Activated T-helper 1 cell treated with anti-CD3 and anti-CD28 coated beads, Interleukin-12 subunit alpha, Interleukin-12 subunit beta, Interleukin-2, Interleukin-4 antibody, amounts not matched to agents 30 ng/mL and 10 ng/mL and 1 ng/mL, durations not matched to agents 14 hours and 24 hours and 36 hours (primary cell): ENCODE measurements around the gene C4BPA. TPM values are rescaled to one million over a fixed set of nuclear protein-coding genes. Genes with fewer than 3 reads are reported as not detected.

Experiments used
- DNase-seq: peaks from one replicate; pipeline ENCODE4 v3.0.0; 2021; ENCODE audit warnings: low spot score
- H3K27ac Mint-ChIP-seq: one replicate; pipeline ENCODE4 v1.8.0; 2021; ENCODE audit warnings: mild to moderate bottlenecking, mixed read lengths
- H3K27me3 Mint-ChIP-seq: one replicate; pipeline ENCODE4 v1.8.0; 2022; ENCODE audit warnings: mild to moderate bottlenecking, moderate library complexity, mixed read lengths; ENCODE audit not compliant: insufficient read depth
- H3K36me3 Mint-ChIP-seq: one replicate; pipeline ENCODE4 v1.8.0; 2021; ENCODE audit warnings: low read depth, mixed read lengths
- H3K4me1 Mint-ChIP-seq: one replicate; pipeline ENCODE4 v1.8.0; 2021; ENCODE audit warnings: low read depth, mixed read lengths
- H3K4me3 Mint-ChIP-seq: one replicate; pipeline ENCODE4 v1.8.0; 2021; ENCODE audit warnings: mild to moderate bottlenecking, moderate library complexity, mixed read lengths
- H3K9me3 Mint-ChIP-seq: one replicate; pipeline ENCODE4 v1.8.0; 2021; ENCODE audit warnings: mixed read lengths
- intact Hi-C: fragments of 100-400 bp; cut with micrococcal nuclease; formaldehyde crosslinking; loops from one replicate; pipeline ENCODE4 v1.15.1; 2024
- total RNA-seq: library from RNA; stranded (reverse); gene quantifications from 2 replicates; pipeline ENCODE4 v1.2.3, GENCODE V29; 2022

Gene C4BPA
- total RNA-seq: not detected in 2 replicates

DNA sequence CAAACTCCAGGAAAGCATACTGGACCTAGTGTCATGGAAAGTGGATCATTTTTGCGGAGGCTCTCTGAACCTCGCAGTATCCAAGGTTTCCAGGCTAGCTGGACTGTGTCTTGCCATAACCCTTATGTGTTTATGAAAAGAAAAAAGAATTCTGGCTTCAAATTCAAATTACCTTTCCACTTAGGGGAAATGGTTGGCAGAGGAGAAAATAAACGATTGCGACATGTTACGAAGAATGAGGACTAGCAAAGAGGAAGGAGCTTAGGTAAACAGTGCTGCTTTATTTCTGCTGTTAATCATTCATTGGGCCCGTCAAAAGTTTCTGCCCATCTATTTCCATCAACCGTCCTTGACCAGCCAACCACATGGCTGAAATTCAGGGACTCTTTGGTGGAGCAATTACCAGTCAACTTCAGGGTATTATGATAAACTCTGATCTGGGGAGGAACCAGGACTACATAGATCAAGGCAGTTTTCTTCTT, at the start of gene C4BPA:
Gene C4BPA (plus strand): TSS at position 342 of the 482 bp plus-strand sequence. CDS start 8,793 bp downstream, outside the sequence.
- no peak within 1 kb of the TSS for H3K4me3 Mint-ChIP-seq
- no peak for DNase-seq
- H3K27me3 Mint-ChIP-seq: peaks cover 2% of the 10 kb centered on the region
- intact Hi-C loops: no loop called here
- H3K27ac Mint-ChIP-seq: no peak within 1 kb of the TSS
- no peaks in the 10 kb centered on the region for H3K4me1 Mint-ChIP-seq
- H3K36me3 Mint-ChIP-seq: peaks cover 14% of the 10 kb centered on the region
- peaks cover 5% of the 10 kb centered on the region for H3K9me3 Mint-ChIP-seq

DNA sequence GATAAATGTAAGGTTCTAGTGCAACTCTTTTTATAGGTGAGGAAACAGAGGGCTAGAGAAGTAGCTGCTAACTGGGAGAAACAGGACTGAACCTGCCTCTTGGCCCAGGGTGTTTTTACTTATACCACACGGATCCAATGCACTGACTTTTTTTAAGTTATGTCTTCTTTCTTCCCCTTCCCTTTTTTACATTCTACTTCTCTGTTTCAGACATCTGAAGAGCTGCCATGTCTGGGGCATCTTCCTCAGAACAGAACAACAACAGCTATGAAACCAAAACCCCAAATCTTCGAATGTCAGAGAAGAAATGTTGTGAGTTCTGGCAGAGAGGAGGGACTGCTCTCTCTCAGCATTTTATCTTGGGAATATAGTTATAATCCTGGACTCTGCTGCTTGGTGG, 49.5 kb upstream of the C4BPA start:
- H3K36me3 Mint-ChIP-seq: peaks cover 8% of the 10 kb centered on the region
- DNase-seq: no peak
- H3K9me3 Mint-ChIP-seq: no peaks in the 10 kb centered on the region
- peak overlapping the region; percentile 100 for H3K4me3 Mint-ChIP-seq
- no peak overlapping the region for H3K27ac Mint-ChIP-seq
- H3K4me1 Mint-ChIP-seq: peaks cover 45% of the 10 kb centered on the region
- intact Hi-C loops: loop anchor here (5.0 to 10.0 kb wide), 4 partner anchors 283 to 698 kb away; partner anchors contain the start of genes CD46 and DYRK3
- H3K27me3 Mint-ChIP-seq: peaks cover 5% of the 10 kb centered on the region

DNA sequence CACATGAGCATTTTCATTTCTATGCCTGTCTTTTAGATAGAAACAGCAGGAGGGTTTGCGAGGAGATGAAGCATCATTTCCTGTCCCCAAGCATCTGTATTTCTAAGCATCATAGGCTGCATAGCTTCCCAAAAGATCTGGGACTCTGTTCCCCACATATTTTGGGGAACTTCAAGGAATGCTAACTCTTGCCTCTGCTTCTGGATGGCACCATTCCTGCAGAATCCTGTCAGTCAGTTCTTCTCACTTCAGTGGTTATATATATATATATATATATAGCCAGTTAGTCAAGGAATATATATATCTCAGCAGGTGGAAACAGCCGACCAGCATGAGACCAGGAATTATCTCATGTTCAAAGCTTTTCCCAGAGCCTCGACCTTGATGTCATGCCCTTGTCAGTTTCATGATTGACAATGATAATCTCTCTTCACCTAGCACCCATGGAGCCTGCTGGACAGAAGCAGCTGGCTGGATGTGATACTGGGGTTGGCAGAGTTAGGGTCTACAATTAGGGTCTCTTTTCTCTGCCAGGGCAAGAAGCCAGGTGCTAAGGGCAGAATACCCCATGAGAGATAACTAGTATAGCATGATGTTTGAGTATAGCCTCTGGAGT, 48.5 kb upstream of the C4BPA start:
- no peak for DNase-seq
- Mint-ChIP-seq H3K4me1 (peaks cover 38% of the 10 kb centered on the region), H3K36me3 (peaks cover 2% of the 10 kb centered on the region), H3K27ac (no peak overlapping the region), H3K4me3 (peak overlapping the region; percentile 35), H3K9me3 (no peaks in the 10 kb centered on the region), H3K27me3 (peaks cover 5% of the 10 kb centered on the region)
- intact Hi-C loops: loop anchor here (10.0 kb wide), 2 partner anchors 321 to 421 kb away; partner anchors contain the start of gene DYRK3

DNA sequence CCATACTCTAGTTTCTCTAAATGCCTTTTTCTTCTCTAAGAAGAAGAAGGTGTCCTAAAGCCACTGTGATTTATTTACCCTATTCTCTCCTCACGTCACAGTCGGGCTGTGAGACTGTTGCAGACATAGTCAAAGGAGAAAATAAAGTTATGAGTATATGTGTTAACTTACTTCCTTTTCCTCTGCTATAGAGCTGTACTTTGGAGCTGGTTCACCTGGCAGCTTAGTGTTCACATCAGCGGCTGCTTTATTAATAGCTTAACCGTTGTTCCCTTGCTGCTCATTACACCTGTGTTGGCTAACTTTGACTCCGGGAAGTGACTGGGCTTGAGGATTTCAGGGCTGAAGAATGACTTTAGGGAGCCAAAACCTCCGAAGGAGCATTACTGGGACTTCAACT, 47.4 kb upstream of the C4BPA start:
- Mint-ChIP-seq H3K27ac (no peak overlapping the region), H3K9me3 (no peaks in the 10 kb centered on the region), H3K27me3 (peaks cover 5% of the 10 kb centered on the region), H3K36me3 (peaks cover 2% of the 10 kb centered on the region), H3K4me3 (no peak overlapping the region), H3K4me1 (peaks cover 29% of the 10 kb centered on the region)
- DNase-seq: no peak
- intact Hi-C loops: loop anchor here (10.0 kb wide), 2 partner anchors 322 to 422 kb away; partner anchors contain the start of gene DYRK3

DNA sequence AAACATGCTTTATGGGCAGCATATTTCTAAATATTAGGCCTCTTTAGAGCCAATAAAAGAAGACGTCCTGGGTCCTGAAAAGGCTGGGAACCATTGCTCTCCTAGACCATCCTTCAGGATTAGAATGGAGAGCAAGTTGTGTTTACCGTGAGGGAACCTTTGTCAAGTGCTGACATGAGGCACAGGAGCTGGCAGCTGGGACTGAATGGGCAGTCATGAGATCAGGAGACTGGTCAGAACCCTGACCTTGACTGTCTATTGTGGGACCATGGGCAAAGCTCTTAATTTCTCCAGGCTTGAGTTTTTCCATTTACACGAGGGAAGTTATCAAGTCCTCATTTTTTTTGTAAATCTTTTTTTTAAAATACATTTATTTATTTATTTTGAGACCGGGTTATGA, 45.8 kb upstream of the C4BPA start:
- H3K9me3 Mint-ChIP-seq: no peaks in the 10 kb centered on the region
- no peak overlapping the region for H3K4me3 Mint-ChIP-seq
- intact Hi-C loops: loop anchor here (10.0 kb wide), 2 partner anchors 323 to 423 kb away; partner anchors contain the start of gene DYRK3
- peaks cover 14% of the 10 kb centered on the region for H3K4me1 Mint-ChIP-seq
- peaks cover 4% of the 10 kb centered on the region for H3K27me3 Mint-ChIP-seq
- DNase-seq: no peak
- no peak overlapping the region for H3K27ac Mint-ChIP-seq
- H3K36me3 Mint-ChIP-seq: peaks cover 9% of the 10 kb centered on the region

DNA sequence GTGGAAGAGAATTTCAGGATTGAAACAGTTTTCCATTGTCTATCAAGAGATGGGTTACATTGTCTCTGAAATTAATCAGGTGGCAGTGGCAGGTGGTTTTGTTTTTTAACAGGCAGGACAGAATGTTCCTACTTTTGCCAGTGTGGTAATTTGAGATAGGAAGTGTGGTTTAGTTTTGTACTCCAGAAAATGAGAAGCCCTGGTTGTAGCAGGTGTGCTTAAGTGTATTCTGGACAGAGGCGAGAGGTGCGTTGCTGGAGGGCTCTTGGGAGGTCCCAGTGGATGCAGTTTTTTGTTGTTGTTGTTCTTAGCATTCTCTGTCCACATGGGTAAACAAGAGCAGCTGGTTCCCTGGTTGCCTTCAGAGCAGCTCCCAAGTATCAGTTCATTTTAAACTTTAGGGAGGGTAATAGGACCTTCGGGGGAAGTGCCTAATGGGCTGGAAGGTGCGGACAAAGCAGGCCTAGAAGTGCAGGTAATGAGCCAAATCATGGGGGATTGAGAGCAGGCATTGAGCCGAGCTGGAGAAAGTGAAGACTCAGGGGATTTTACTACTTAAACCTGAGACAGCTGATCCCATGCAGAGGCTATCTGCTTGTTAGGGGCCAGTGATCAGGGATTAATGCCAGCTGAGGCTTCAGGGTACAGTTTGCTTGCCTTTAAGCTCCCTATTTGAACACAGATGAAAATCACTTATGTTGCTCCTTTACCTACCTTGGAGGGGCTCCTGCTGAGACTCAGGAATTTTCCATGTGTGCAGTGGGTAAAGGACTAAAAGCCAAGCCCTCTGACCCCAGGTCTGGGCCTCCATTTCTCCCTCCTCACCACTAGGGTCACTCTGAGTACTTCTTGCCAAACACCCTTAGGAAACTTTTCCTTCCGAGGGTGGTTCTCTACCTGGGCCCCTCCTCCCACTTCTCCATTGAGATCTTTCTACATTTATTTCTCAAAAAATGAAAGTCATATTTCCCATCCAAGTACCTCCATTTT, 44.9 kb upstream of the C4BPA start:
- intact Hi-C loops: loop anchor here (10.0 kb wide), 2 partner anchors 324 to 424 kb away; partner anchors contain the start of gene DYRK3
- DNase-seq: no peak

DNA sequence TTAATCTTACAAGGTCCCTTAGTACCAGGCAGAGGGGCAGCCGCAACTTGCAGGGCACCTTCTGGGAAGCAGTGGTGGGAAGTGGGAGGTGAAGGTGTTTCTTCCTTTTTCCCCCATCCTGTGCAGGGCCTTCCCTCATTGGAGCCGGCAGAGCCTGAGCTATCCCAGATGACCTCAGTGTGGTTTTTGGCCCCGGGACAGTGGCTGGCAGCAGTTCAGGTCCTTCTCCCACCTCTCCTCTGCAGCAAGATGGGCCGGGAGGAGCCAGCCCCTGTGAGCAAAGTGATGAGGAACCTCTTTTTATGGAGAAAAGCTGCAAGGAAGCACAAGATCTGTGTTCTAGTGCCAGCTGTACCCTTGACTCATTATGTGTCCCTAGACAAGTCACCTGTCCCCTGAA, 44.2 kb upstream of the C4BPA start:
- no peak for DNase-seq
- Mint-ChIP-seq H3K27me3 (no peaks in the 10 kb centered on the region), H3K36me3 (peaks cover 9% of the 10 kb centered on the region), H3K27ac (no peak overlapping the region), H3K4me1 (peaks cover 3% of the 10 kb centered on the region), H3K4me3 (no peak overlapping the region), H3K9me3 (no peaks in the 10 kb centered on the region)
- intact Hi-C loops: loop anchor here (10.0 kb wide), 2 partner anchors 325 to 425 kb away; partner anchors contain the start of gene DYRK3

More for the DNA sequence above, 44.9 kb upstream of the C4BPA start:
- Mint-ChIP-seq H3K4me1 (peaks cover 10% of the 10 kb centered on the region), H3K4me3 (no peak overlapping the region), H3K27ac (no peak overlapping the region), H3K27me3 (peaks cover 2% of the 10 kb centered on the region), H3K9me3 (no peaks in the 10 kb centered on the region), H3K36me3 (peaks cover 9% of the 10 kb centered on the region)

DNA sequence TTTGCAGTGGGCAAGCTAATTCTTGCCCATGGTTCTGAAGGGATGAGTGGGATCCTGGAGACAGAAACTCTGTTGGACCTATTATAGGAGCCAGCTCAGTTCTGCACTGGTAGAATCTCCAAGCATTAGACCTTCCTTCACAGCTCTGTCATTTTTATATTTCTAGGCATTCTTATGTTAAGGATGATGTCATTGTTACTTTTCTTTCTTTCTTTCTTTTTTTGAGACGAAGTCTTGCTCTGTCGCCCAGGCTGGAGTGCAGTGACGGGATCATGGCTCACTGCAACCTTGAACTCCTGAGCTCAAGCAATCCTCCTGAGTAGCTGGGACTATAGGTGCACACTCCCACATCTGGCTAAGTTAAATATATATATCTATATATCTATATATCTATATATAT, 43.4 kb upstream of the C4BPA start:
- DNase-seq: no peak
- H3K27ac Mint-ChIP-seq: no peak overlapping the region
- H3K4me3 Mint-ChIP-seq: no peak overlapping the region
- intact Hi-C loops: no loop called here
- no peaks in the 10 kb centered on the region for H3K27me3 Mint-ChIP-seq
- H3K9me3 Mint-ChIP-seq: no peaks in the 10 kb centered on the region
- H3K36me3 Mint-ChIP-seq: peaks cover 9% of the 10 kb centered on the region
- no peaks in the 10 kb centered on the region for H3K4me1 Mint-ChIP-seq

DNA sequence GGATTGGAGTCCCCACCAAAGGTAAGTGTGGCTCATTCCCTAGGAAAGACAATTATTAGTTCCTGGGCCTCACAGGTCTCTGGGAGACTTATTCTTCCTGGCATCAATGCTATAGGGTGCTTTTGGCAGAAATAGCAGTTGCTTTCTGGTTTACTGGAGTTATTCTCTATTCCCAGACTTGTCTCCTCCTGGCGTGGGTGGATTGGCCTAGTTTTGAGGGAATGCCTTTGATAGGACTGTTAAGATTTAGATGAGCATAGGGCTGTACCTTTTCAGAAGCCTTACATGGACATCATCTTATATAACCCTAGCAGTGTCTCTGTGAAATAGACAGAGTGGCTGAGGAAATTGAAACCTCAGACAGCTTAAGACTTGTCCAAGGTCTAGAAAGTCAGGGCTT, 42.0 kb upstream of the C4BPA start:
- no peaks in the 10 kb centered on the region for H3K9me3 Mint-ChIP-seq
- H3K36me3 Mint-ChIP-seq: peaks cover 9% of the 10 kb centered on the region
- no peak for DNase-seq
- no peak overlapping the region for H3K4me3 Mint-ChIP-seq
- intact Hi-C loops: no loop called here
- H3K27ac Mint-ChIP-seq: no peak overlapping the region
- no peaks in the 10 kb centered on the region for H3K27me3 Mint-ChIP-seq
- no peaks in the 10 kb centered on the region for H3K4me1 Mint-ChIP-seq

DNA sequence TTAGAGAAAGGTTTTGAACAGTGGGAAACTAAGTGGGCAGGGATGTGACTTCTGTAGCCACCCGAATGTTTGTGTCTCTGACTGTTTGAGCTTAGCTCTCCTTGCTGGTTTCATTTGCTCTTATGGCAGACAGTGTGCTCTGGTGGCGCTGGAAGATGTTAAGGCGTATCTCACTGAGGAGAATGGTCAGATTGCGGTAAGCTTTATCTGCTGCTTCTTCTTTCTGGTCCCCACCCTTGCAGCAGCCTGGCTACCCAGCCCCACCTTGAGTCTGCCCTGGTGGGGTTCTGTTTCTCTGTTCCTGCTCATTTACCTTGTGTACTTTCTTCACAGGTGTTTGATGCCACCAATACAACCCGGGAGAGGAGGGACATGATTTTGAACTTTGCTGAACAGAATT, 41.0 kb upstream of the C4BPA start:
- no peak for DNase-seq
- Mint-ChIP-seq H3K36me3 (peaks cover 9% of the 10 kb centered on the region), H3K9me3 (no peaks in the 10 kb centered on the region), H3K27me3 (no peaks in the 10 kb centered on the region), H3K27ac (no peak overlapping the region), H3K4me1 (no peaks in the 10 kb centered on the region), H3K4me3 (no peak overlapping the region)
- intact Hi-C loops: no loop called here

DNA sequence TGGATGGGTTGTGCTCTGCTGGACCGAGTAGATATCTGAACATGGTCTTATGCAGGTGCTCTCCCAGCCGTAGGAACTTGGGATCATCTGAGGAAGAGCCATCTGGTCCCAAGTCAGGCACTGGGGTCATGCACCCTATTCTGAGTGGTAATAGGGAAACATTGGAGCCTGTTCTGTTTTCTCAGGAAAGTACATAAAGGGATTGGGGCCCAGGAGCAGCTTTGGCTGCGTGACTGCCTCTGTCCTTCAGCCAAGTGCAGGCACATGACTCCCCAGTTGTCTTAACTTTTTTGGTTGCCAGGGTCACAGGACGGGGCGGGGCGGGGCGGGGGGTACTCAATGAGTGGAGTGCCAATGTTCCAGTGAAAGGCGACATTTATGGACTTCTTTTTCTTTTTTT, 39.5 kb upstream of the C4BPA start:
- intact Hi-C loops: no loop called here
- no peak overlapping the region for H3K4me3 Mint-ChIP-seq
- H3K36me3 Mint-ChIP-seq: peaks cover 11% of the 10 kb centered on the region
- no peaks in the 10 kb centered on the region for H3K27me3 Mint-ChIP-seq
- no peaks in the 10 kb centered on the region for H3K9me3 Mint-ChIP-seq
- H3K4me1 Mint-ChIP-seq: peaks cover 7% of the 10 kb centered on the region
- H3K27ac Mint-ChIP-seq: no peak overlapping the region
- DNase-seq: no peak

DNA sequence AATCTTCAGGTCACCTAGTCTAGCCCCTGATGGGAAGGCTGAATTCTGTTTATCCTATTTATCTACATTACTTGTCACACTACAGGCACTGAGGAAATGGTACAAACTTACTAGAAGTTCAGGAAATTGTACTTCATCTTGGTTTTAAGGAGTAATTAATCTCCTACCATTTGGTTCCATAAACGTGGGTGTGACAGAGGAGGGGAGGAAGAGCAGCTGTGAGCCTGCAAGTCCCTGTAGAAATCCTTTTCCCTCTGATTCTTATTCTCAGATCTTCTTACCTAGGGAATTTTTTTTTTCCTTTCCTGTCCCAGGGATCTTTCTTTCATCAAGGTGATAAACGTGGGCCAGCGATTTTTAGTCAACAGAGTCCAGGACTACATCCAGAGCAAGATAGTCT, 36.8 kb upstream of the C4BPA start:
- intact Hi-C loops: no loop called here
- Mint-ChIP-seq H3K4me3 (no peak overlapping the region), H3K36me3 (peaks cover 15% of the 10 kb centered on the region), H3K9me3 (no peaks in the 10 kb centered on the region), H3K4me1 (peaks cover 30% of the 10 kb centered on the region), H3K27ac (no peak overlapping the region), H3K27me3 (no peaks in the 10 kb centered on the region)
- DNase-seq: no peak

DNA sequence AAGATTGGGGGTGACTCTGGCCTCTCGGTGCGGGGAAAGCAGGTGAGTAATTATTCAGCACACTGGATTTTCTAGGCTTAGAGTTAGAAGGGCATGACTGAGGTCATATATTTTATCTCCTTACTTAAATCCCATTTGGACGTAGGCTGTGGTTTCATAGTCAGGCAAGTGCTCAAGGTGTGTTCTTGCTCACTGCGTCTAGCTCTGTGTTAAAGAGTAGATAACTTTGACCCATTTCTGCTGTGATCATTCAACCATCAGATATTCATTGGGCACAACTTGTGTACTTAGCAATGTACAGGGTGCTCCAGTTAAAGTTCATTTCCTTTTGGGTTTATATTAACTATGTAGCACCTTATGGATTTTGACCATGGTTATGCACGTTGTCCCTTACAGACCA, 36.4 kb upstream of the C4BPA start:
- DNase-seq: no peak
- H3K4me1 Mint-ChIP-seq: peaks cover 31% of the 10 kb centered on the region
- H3K27me3 Mint-ChIP-seq: no peaks in the 10 kb centered on the region
- peaks cover 13% of the 10 kb centered on the region for H3K36me3 Mint-ChIP-seq
- no peaks in the 10 kb centered on the region for H3K9me3 Mint-ChIP-seq
- intact Hi-C loops: no loop called here
- no peak overlapping the region for H3K4me3 Mint-ChIP-seq
- no peak overlapping the region for H3K27ac Mint-ChIP-seq
